HG02943 (cell line): ENCODE results near the gene CECR2.

Source experiments
- ATAC-seq: cut with Tn5 transposase; IDR thresholded peaks from one replicate; pipeline ENCODE4 v1.9.1; 2021; ENCODE audit warnings: mild to moderate bottlenecking, low read depth, moderate library complexity; ENCODE audit not compliant: unreplicated experiment

CECR2 gene

DNA sequence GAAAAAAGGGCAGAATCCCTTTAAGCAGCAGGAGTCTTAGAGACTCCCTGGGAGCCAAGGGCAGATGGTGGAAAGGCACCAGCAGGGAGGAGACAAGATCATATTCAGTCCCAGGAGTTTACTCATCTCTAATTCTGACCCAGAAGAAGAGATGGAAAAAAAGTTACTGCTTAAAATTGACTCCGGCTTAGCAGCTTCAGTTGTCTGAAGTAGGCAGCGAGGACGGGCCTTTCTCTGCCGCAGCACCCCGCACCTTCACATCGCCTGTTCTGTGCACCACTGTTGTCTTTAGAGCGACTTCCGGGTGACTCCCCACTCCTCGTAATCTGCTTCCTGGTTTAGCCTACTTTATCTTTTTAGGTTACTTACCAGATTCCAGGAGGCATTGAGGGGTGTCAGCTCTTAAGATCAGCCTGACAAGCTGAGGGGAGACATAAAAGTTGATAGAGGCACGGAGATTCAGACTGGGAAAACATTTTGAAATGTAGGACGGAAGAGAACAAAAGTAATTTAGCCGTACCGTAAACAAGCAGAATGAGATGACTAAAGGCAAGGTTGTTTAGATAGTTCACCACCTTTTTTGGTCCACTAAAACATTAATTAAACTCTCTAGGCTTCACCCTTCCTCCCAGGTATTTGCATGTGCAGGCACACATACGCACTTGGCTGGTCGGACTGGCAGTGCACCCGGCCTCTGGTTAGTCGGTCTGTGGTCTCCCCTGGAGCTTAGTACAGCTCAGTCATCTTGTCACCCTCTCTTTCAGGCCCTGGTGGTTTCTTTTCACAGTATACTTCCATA is 74.3 kb downstream of the CECR2 start:
- ATAC-seq, result no peak

DNA sequence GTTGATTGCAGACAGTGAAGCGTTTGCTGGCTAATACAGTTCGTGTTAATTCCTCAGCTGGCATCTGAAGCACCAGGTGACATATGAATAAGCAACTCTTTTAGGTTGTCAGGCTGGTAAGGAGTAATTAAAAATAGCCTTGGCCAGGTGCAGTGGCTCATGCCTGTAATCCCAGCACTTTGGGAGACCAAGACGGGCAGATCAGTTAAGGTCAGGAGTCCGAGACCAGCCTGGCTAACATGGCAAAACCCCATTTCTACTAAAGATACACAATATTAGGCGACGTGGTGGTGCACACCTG is 74.9 kb downstream of the CECR2 start:
- ATAC-seq, result no peak

DNA sequence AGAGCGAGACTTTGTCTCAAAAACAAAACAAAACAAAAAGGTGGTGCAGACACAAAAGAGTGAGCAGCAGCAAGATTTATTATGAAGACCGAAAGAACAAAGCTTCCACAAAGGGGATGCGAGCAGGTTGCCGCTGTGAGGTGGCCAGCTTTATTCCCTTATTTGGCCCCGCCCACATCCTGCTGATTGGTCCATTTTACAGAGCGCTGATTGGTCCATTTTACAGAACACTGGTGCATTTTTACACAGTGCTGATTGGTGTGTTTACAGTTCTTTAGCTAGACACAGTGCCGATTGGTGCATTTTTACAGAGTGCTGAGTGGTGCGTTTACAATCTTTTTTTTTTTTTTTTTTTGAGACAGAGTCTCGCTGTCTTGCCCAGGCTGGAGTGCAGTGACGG is 77.4 kb downstream of the CECR2 start:
- no peak for ATAC-seq

DNA sequence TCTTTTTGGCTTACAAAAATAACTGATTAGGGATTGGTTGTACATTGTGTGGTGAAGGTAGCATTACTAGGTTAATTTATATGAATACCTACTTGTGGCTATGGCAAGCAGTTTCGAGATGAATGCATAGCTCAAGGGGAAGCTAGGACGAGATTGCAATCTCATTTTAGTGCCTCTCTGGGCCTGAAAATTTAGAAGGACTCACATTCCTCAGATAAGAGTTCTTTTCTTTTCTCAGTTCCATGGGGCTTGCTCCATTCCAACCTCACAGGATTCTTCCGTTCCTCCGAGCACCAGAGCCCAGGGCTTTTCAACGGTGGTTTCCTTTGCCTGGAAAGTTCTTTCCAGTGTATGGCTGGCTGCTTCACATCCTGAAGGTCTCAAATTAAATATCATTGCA is 82.1 kb downstream of the CECR2 start:
- no peak for ATAC-seq

DNA sequence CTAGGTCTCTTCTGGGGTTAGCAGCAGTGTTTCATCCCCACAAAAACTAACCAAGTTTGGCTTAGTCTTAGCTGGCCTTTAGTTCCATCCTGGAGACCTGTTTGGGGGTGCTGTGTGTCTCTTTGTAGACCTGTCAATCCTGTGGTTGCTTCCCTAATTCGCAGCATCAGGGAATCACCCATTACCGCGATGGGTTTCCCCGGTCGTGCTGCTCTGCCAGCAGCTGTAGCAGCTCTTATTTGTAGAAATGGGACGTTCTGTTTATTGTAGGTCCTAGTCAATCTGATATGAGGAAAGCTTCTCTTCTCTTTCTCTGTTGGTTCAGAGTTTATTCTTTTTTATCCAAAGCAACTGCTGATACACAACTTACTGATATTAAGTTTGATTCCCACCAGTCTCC is 91.6 kb downstream of the CECR2 start:
- no peak for ATAC-seq

DNA sequence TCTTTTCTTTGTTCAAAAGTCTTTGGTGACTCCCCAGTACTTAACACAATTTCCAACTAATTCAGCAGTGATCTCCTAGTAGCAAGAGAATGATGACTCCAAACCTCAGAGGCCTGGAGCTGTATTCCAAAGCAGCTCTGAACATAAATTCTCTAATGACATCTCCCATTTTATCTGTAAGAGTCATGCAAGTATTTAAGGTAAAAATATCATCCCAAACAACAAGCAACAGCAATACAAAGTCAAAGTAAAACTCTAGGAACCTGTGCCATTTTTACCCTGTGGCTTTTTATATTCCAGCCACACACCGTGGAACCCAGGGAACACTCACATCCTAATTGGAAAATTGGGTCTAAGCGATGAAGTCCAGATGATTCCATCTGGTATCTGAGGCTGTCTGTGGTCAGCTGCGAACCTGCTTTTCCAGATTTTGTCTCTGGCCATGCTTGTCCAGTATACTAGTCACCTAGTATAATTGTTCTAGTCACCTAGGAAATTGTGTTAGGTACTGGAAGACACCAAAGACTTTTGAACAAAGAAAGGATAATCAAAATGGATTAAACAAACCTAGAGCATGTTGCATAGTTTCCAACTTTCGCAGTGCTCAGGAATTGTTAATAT is 101.7 kb downstream of the CECR2 start:
- ATAC-seq, result no peak

DNA sequence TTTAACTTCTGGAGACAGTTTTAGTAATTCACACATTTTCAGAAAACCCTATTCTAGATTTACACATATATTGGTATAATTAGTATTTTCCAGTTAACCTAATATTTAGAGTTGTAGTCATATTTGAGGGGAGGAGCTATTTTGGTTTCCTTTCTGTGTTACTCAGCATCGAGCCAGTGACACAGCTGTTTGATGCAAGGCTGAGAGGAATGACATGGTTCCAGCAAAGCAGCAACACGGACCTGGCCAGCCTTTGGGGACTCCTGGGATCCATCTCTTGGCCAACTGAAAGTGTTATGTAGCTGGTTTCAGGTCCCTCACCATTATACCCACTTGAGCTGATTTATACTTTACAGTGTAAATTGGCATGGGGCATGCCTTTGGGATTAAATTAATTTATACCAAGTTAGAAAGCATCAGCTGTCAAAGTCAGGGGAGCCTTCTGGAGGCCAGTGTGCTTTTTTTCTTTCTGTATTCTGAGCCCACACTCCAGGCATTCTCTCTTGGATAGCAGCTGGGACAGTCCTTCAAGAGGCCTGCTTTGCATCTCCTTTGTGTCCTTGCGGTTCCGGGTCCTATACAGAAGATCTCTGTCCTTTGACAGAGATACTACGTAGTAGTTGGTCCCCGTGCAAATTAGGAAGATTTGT is 102.8 kb downstream of the CECR2 start:
- ATAC-seq, result no peak

DNA sequence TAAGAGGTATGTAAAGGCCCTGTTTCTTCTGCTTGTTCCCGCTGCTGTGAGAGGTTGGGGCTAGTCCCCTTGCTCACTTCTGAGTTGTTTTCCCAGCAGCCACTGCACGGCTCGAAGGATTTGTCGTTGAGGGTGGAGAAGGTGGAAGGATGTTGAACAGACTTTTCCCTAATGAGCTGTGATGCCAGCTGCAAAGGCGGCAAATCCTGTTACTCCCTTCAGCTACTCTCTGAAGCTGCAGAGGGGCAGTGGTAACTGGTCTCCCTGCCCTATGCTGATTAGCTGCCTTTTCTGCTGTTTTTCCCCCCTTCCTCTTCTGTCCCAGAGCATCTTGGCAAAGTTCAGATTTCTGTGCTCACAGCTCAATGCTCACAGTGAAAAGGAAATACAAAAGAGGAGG is 103.7 kb downstream of the CECR2 start:
- no peak for ATAC-seq

DNA sequence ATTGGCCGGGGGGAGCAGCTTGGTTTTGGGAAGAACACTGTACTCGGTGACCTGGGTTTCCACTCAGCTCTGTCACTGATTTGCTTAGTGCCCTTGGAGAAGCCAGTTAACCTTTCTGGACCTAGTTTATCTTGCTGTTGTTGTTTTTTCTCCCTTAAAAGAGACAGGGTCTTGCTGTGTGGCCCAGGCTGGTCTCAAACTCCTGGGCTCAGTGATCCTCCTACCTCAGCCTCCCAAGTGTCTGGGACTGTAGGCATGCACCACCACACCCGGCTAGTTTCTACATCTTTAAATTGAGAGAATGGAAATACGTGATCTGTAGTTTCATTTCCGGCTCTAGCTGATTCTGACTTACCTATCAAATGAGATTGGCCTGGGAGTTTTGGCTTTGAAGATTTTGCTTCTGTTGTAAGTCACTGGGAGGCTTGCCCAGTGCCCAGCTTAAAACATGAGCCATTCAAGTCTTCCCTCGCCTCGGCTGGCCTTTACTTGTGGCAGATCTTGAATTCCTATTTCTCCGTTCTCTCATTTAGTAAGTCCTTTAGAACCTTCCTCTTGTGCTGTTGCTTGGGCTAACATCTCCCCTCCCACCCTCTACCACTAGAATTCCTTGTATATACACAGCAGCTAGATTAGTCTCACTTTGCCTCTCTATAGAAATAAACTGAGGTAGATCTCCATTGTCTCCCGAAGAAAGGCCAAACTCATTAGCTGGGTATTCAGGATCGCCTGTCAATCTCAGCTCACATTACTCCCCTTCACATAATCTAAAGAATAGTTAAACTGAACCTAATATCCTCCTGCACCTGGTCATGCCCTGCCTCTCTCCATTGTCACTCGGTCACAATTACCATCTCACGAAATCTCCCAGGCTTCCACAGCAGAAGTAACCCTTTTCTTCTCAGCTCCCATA is 106.3 kb downstream of the CECR2 start:
- ATAC-seq, result no peak

DNA sequence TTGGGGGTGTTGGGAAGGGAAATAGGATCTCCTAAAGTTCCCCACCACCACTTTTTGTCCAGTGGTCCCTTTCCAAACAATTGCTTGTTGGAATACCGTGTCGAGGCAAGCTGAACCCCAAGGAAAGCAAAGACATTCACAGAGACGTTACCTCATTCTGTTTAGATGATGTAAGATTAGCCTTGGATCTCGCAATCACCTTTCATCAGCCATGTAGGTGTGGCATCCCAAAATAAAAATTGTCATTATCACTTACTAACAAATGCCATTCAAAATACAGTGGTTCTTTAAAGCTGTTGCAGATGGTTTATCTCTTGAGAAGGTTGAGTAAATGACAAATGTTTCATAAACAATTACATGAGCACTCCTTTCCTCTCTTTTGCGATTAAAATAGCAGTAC is 107.6 kb downstream of the CECR2 start:
- no peak for ATAC-seq

DNA sequence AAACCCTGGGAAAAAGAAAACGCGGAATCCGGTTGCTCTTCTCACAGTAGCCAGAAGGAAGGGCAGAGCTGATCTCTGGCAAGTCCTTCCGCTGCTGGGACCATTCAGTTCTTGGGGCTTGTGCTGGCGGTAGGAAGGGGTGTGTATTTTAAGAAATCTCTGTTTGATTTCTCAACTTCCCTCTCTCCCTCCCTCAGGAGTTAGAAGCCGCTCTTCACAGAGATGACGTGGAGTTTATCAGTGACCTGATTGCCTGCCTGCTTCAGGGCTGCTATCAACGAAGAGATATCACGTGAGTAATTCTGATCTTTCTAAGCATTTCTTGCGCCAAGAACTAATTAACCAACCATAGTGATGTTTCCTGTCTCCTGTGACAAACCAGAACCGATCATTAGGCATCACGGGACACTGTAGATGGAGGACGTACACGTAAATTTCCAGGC is 108.2 kb downstream of the CECR2 start:
- ATAC-seq, result no peak

DNA sequence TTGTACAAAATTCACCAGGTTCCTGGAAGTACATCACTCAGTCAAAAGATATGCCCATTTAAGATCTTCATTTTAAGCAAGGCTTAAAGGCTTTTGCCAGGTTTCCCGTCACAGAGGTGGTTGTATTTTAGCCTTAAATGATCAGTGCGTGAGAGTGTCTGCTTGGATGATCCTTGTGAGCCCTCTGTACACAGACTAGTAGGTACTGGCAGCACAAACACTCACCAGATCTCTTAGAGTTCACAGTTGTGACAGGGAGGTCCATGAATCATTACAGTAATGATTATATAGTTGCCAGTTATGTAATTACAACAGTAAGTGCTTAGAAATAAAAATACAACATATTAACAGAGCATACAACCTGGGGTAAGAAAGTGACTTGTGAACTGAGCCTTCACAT is 109.9 kb downstream of the CECR2 start:
- no peak for ATAC-seq

DNA sequence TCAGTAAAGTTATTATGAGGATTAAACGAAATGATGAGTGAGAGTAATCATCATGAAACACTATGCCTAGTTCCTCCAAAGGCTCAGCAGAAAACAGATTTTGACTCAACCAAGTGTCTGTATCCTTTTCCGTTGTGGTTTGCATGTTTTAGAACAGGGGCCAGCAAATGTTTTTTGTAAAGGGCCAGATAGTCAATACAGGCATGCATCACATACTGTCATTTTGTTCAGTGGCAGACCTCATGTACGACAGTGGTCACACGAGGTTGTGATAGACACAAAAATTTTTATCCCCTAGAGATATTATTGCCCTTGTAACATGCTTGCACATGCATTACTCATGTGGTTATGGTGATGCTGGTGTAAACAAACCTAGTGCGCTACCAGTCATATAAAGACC is 112.2 kb downstream of the CECR2 start:
- no peak for ATAC-seq

DNA sequence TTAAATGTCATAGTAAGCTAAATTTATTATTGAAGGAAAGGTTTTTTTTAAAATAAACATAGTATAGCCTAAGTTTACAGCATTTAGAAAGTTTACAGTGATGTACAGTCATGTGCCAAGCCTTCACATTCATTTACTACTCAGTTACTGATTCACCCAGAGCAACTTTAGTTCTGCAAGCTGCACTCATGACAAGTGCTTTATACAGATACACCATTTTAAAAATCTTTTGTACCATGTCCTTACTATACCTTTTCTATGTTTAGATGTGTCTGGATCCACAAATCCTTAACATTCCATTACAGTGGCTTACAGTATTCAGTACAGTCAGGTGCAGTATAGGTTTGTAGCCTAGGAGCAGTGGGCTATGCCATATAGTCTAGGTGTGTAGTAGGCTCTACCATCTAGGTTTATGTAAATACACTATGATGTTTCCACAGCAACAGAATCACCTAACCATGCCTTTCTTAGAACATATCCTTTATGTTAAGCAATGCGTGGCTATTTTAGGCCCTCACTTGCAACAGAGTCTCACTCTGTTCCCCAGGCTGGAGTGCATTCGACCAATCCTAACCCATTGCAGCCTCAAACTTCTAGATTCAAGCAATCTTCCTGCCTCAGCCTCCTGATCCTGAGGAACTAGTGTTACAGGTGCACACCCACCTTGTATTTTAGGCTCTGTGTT is 114.6 kb downstream of the CECR2 start:
- ATAC-seq, result no peak

DNA sequence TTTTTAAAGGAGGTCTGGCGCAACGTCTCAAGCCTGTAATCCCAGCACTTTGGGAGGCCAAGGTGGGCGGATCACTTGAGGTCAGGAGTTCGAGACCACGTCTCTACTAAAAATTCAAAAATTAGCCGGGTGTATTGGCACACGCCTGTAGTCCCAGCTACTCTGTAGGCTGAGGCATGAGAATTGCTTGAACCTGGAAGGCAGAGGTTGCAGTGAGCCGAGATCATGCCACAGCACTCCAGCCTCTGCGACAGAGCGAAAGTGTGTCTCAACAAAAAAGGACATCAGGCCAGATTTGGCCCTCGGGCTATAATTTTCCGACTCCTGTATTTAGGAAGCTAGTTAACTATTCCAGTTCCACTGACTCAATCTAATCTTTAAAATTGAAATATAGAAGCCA is 115.3 kb downstream of the CECR2 start:
- no peak for ATAC-seq

DNA sequence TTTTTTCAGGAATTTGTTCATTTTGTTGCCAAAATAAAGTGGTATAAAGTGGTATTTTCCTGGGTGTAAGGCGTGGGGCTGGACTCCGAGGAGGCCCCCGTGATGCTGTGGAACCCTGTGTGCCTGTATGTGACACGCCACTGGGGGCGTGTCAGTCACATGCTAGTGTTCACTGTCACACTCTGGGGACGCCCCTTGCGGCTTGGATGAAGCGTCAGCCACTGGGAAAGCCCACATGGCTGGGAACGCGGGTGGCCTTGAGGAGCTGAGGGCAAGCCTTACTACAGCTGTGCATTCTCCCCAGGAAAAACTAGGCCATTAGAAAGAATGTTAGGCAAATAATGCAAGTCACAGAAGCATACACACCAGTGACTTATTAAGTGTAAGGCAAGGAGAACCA is 117.1 kb downstream of the CECR2 start:
- no peak for ATAC-seq

DNA sequence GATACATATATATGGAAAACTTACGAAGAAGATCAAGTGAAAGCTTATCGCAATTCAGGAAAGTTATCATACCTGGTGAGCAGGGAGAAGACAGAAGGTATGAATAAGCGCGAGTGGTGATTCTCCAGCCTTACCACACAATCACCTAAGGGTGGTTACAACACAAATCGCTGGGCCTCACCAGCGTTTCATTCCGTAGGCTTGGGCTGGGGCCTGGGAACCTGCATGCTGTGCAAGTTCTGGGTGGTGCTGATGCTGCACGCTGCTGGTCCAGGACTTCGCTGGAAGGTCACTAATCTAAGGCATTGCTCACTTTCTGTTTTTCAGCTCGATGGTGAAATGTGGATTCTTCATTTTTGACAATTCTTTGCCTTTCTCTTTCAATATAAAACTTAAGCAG is 117.5 kb downstream of the CECR2 start:
- ATAC-seq, result no peak

DNA sequence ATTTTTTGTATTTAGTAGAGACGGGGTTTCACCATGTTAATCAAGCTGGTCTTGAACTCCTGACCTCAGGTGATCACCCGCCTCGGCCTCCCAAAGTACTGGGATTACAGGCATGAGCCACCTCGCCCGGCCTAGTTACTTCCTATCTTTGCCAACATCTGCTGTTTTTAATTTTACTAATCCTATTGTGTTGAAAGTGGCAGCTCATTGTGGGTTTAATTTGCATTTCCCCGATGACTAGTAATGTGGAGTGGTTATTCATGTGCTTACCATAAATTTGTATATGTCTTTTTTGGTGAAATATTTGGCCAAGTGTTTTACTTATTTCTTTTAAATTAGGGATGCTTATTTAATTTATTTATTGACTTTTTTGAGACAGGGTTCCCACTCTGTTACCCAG is 119.8 kb downstream of the CECR2 start:
- no peak for ATAC-seq

DNA sequence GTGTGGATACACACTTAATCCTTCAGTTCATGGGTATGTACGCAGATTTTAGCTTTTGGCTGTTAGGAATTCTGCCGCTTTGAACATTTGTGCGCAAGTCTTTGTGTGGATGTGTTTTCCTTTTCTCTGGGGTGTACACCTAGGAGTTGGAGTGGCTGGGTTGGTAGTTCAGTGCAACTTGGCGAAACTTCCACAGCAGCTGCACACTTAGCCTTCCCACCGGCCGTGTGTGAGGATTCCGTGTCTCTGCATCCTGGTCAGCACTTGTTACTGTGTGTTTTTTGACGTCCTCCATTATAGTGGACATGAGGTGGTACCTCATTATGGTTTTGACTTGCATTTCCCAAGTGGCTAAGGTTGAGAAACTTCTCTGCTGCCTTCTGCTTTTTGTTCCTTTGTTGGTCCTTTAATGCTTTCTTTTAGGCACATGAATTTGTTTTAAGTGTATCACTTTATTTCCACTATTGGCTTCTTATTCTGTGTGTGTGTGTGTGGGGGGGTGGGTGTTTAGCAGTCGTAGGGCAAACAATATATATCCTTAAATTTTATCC is 121.9 kb downstream of the CECR2 start:
- no peak for ATAC-seq

DNA sequence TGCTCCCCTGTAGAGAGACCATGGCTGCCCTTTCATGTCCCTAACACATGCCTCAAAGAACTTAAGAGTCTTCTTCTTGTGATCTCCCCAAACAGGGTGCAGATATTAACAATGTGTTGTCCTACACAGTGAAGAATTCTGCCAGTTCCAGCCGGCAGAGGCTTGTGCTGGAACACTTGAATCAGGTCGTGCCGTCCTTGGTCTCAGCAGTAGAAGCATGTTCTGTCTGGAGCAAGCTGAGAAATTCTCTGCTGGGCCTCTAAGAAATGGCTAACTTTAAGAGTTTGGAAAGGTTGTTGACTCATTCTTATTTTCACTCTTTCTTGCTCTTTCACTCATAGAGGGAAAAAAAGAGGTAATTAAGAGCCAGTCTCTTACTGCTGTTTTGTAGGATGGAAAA is 123.0 kb downstream of the CECR2 start:
- no peak for ATAC-seq
